H9 (cell line): ENCODE data around the gene NUP160. TPM values are rescaled to one million over a fixed set of nuclear protein-coding genes. Genes with fewer than 3 reads are reported as not detected.

Experiments
- DNase-seq: peaks from one replicate; pipeline ENCODE4 v3.0.0-alpha.2; 2017
- H2AFZ ChIP-seq: one replicate; pipeline ENCODE4 v1.6.1; 2013; ENCODE audit warnings: mild to moderate bottlenecking, low read length, control low read depth, moderate library complexity
- H2AK5ac ChIP-seq: 2 replicates; pipeline ENCODE4 v1.6.1; 2013; ENCODE audit warnings: low read length, control low read depth, mixed read lengths; ENCODE audit not compliant: insufficient read length
- H2BK120ac ChIP-seq: one replicate; pipeline ENCODE4 v1.6.1; 2013; ENCODE audit warnings: low read depth, mild to moderate bottlenecking, low read length, control low read depth, inconsistent platforms; ENCODE audit not compliant: poor library complexity, severe bottlenecking
- H2BK12ac ChIP-seq: 2 replicates; pipeline ENCODE4 v1.6.1; 2013; ENCODE audit warnings: low read length, control low read depth, mixed read lengths, low read depth; ENCODE audit not compliant: insufficient read length
- H2BK15ac ChIP-seq: 2 replicates; pipeline ENCODE4 v1.6.1; 2013; ENCODE audit warnings: low read depth, low read length, control low read depth
- H2BK20ac ChIP-seq: one replicate; pipeline ENCODE4 v1.6.1; 2013; ENCODE audit warnings: low read depth, mild to moderate bottlenecking, low read length, control low read depth, inconsistent platforms; ENCODE audit not compliant: poor library complexity, severe bottlenecking
- H2BK5ac ChIP-seq: 2 replicates; pipeline ENCODE4 v1.6.1; 2013; ENCODE audit warnings: low read length, control low read depth, mixed read lengths; ENCODE audit not compliant: insufficient read length
- H3K14ac ChIP-seq: 2 replicates; pipeline ENCODE4 v1.6.1; 2013; ENCODE audit warnings: low read length, control low read depth; ENCODE audit not compliant: insufficient read depth
- H3K18ac ChIP-seq: 2 replicates; pipeline ENCODE4 v1.6.1; 2013; ENCODE audit warnings: low read depth, mild to moderate bottlenecking, mixed read lengths, low read length, control low read depth; ENCODE audit not compliant: insufficient read length
- H3K23ac ChIP-seq: 2 replicates; pipeline ENCODE4 v1.6.1; 2013; ENCODE audit warnings: low read length, control low read depth, mixed read lengths, low read depth; ENCODE audit not compliant: insufficient read length
- H3K23me2 ChIP-seq: 2 replicates; pipeline ENCODE4 v1.6.1; 2013; ENCODE audit warnings: low read depth, mild to moderate bottlenecking, mixed read lengths, low read length, control low read depth; ENCODE audit not compliant: insufficient read length, poor library complexity, severe bottlenecking
- H3K27ac ChIP-seq: 2 replicates; pipeline ENCODE4 v1.5.1; 2013; ENCODE audit warnings: low read length, control low read depth, mixed read lengths, low read depth; ENCODE audit not compliant: insufficient read length
- H3K27me3 ChIP-seq: 2 replicates; pipeline ENCODE4 v1.6.1; 2013; ENCODE audit warnings: low read length, control low read depth, inconsistent platforms; ENCODE audit not compliant: insufficient read depth
- H3K4ac ChIP-seq: 2 replicates; pipeline ENCODE4 v1.6.1; 2013; ENCODE audit warnings: low read depth, mild to moderate bottlenecking, control low read depth, inconsistent platforms, low read length, moderate library complexity
- H3K4me1 ChIP-seq: 2 replicates; pipeline ENCODE4 v1.6.1; 2013; ENCODE audit warnings: low read length, control low read depth, inconsistent platforms; ENCODE audit not compliant: insufficient read depth
- H3K4me2 ChIP-seq: 2 replicates; pipeline ENCODE4 v1.6.1; 2013; ENCODE audit warnings: low read length, control low read depth, mixed read lengths; ENCODE audit not compliant: insufficient read length, insufficient read depth
- H3K56ac ChIP-seq: 2 replicates; pipeline ENCODE4 v1.6.1; 2013; ENCODE audit warnings: low read depth, mild to moderate bottlenecking, mixed read lengths, low read length, control low read depth; ENCODE audit not compliant: insufficient read length
- H3K79me1 ChIP-seq: 2 replicates; pipeline ENCODE4 v1.6.1; 2013; ENCODE audit warnings: low read depth, mild to moderate bottlenecking, moderate library complexity, low read length, control low read depth, inconsistent platforms; ENCODE audit not compliant: insufficient read depth, poor library complexity, severe bottlenecking
- H3K79me2 ChIP-seq: 2 replicates; pipeline ENCODE4 v1.6.1; 2013; ENCODE audit warnings: low read length, control low read depth, inconsistent platforms; ENCODE audit not compliant: insufficient read depth
- H3K9ac ChIP-seq: 2 replicates; pipeline ENCODE4 v1.6.1; 2013; ENCODE audit warnings: low read length, control low read depth, mixed read lengths; ENCODE audit not compliant: insufficient read length; ENCODE audit errors: extremely low read depth
- H3K9me3 ChIP-seq: one replicate; pipeline ENCODE4 v1.6.1; 2013; ENCODE audit warnings: low read depth, low read length, inconsistent platforms; ENCODE audit not compliant: control insufficient read depth
- H3T11ph ChIP-seq: one replicate; pipeline ENCODE4 v1.6.1; 2013; ENCODE audit warnings: mild to moderate bottlenecking, low read length, control low read depth, inconsistent platforms
- H4K20me1 ChIP-seq: one replicate; pipeline ENCODE4 v1.6.1; 2013; ENCODE audit not compliant: control insufficient read depth, insufficient read length, insufficient read depth
- H4K5ac ChIP-seq: 2 replicates; pipeline ENCODE4 v1.6.1; 2013; ENCODE audit warnings: low read depth, mild to moderate bottlenecking, mixed read lengths, low read length, control low read depth; ENCODE audit not compliant: insufficient read length
- H4K8ac ChIP-seq: replicated peaks from 2 replicates; pipeline ENCODE4 v1.6.1; 2013; ENCODE audit warnings: low read length, control low read depth, mixed read lengths, low read depth; ENCODE audit not compliant: insufficient read length
- H4K91ac ChIP-seq: 2 replicates; pipeline ENCODE4 v1.6.1; 2013; ENCODE audit warnings: low read depth, mild to moderate bottlenecking, moderate library complexity, mixed read lengths, low read length, control low read depth; ENCODE audit not compliant: insufficient read length
- H3K27ac Mint-ChIP-seq, 3 experiments: 2 replicates in 2 of 3; 3 replicates in 1 of 3; pipeline ENCODE4 v1.8.0; 2020 to 2021; ENCODE audit warnings: mixed read lengths in 3 of 3, mild to moderate bottlenecking in 1 of 3, moderate library complexity in 1 of 3
- H3K27me3 Mint-ChIP-seq: 2 replicates; pipeline ENCODE4 v1.8.0; 2021; ENCODE audit warnings: low read depth, mild to moderate bottlenecking, moderate library complexity, mixed read lengths
- H3K36me3 Mint-ChIP-seq, 3 experiments: 2 replicates in 2 of 3; 3 replicates in 1 of 3; pipeline ENCODE4 v1.8.0; 2020 to 2021; ENCODE audit warnings: low read depth in 3 of 3, mixed read lengths in 3 of 3; ENCODE audit not compliant: insufficient read depth in 1 of 3
- H3K4me1 Mint-ChIP-seq, 2 experiments: 2 replicates each; pipeline ENCODE4 v1.8.0; 2020; ENCODE audit warnings: mixed read lengths in 2 of 2
- H3K4me3 Mint-ChIP-seq, 2 experiments: 2 replicates in 1 of 2; 3 replicates in 1 of 2; pipeline ENCODE4 v1.8.0; 2020 to 2021; ENCODE audit warnings: mild to moderate bottlenecking in 2 of 2, mixed read lengths in 2 of 2, moderate library complexity in 1 of 2
- H3K9me3 Mint-ChIP-seq, 2 experiments: 2 replicates in 1 of 2; 3 replicates in 1 of 2; pipeline ENCODE4 v1.8.0; 2020; ENCODE audit warnings: mild to moderate bottlenecking in 2 of 2, mixed read lengths in 2 of 2, moderate library complexity in 1 of 2
- CTCF ChIP-seq: fragments of 200-600 bp; sonication (generic); conservative IDR thresholded peaks from 3 replicates; pipeline ENCODE4 v1.8.0; 2021; ENCODE audit warnings: antibody characterized with exemption, mild to moderate bottlenecking
- WGBS: extraction: QIAGEN DNeasy Blood & Tissue Kit; methylation state at CpG from one replicate; pipeline ENCODE4 v1.1.7; 2013; ENCODE audit warnings: missing lambda C conversion rate, low lambda C conversion rate, mixed read lengths; ENCODE audit not compliant: insufficient read length; ENCODE audit errors: extremely low coverage; 5-methylcytosine and 5-hydroxymethylcytosine counted together
- total RNA-seq: library from RNA; stranded (reverse); gene quantifications from 2 replicates; pipeline ENCODE4 v1.2.1, GENCODE V29; 2021

The NUP160 gene
- total RNA-seq, 1 experiment from 2014 or later = 86.1 TPM

- no peak overlapping the region for H3K9ac ChIP-seq
- no peak overlapping the region for H2BK120ac ChIP-seq
- H3K4ac ChIP-seq = no peak overlapping the region
- H3T11ph ChIP-seq = no peak overlapping the region
- H2AFZ ChIP-seq = no peak overlapping the region
- H2BK12ac ChIP-seq = no peak overlapping the region
- H3K27me3 ChIP-seq = no peaks in the 10 kb centered on the region
- H3K27me3 Mint-ChIP-seq = peaks cover 3% of the 10 kb centered on the region; the same call in 1 of the 2 replicates
- no CpG with 5 or more reads among the region's 2 CpGs for WGBS
- H3K79me1 ChIP-seq = no peaks in the 10 kb centered on the region
- no peak overlapping the region for H3K4me3 Mint-ChIP-seq
- peaks cover 5 to 9% of the 10 kb centered on the region in 2 experiments for H3K9me3 Mint-ChIP-seq
- H3K23me2 ChIP-seq = no peaks in the 10 kb centered on the region
- H2AK5ac ChIP-seq = no peak overlapping the region
- H4K20me1 ChIP-seq = no peaks in the 10 kb centered on the region
- no peak overlapping the region for H3K56ac ChIP-seq
- no peak for DNase-seq
- no peaks in the 10 kb centered on the region for H3K79me2 ChIP-seq
- no peak overlapping the region for H3K14ac ChIP-seq
- H4K5ac ChIP-seq = no peak overlapping the region
- no peak overlapping the region for H2BK20ac ChIP-seq
- H3K18ac ChIP-seq = no peak overlapping the region
- no peak overlapping the region for H4K91ac ChIP-seq
- H3K9me3 ChIP-seq = peaks cover 2% of the 10 kb centered on the region
- H4K8ac ChIP-seq = no peak overlapping the region
- H2BK15ac ChIP-seq = no peak overlapping the region
- no peaks in the 10 kb centered on the region for H3K4me1 Mint-ChIP-seq
- no peak overlapping the region for H3K27ac Mint-ChIP-seq
- H3K23ac ChIP-seq = no peak overlapping the region
- TF ChIP-seq CTCF = no peak
- H3K27ac ChIP-seq = no peak overlapping the region
- peaks cover 2 to 4% (median 3%) of the 10 kb centered on the region in 3 experiments; a peak in 4 of 7 replicates for H3K36me3 Mint-ChIP-seq
- no peak overlapping the region for H3K4me2 ChIP-seq
- H2BK5ac ChIP-seq = no peak overlapping the region
- no peaks in the 10 kb centered on the region for H3K4me1 ChIP-seq
These were observed 21.6 kb upstream of the NUP160 start for GRCh38 chr11:47869544-47870393.
